Adrenal gland (tissue), 12 donors: Measurements from ENCODE around the gene FMN2. TPM values are rescaled to one million over a fixed set of nuclear protein-coding genes. Genes with fewer than 3 reads are reported as not detected.

Experiments
- DNase-seq, 7 donors: peaks; one replicate each; pipeline ENCODE4 v3.0.0-alpha.2; 2019 to 2020
- H3K27ac ChIP-seq, 5 donors: fragments of 200-600 bp; sonication (generic) in 4 of 5; 1 replicate in 3 of 5; 2 replicates in 2 of 5; pipeline versions ENCODE4 v1.5.1 to v1.8.0; 2016 to 2020; ENCODE audit warnings: mild to moderate bottlenecking in 1 of 5
- H3K27me3 ChIP-seq: fragments of 200-600 bp; 2 replicates; pipeline ENCODE4 v1.8.0; 2021
- H3K36me3 ChIP-seq, 2 donors: fragments of 200-600 bp; replicated peaks in 1 of 2; 1 replicate in 1 of 2; 2 replicates in 1 of 2; pipeline versions ENCODE4 v1.5.1 to v1.8.0; 2018 to 2022
- H3K4me1 ChIP-seq, 2 donors: fragments of 200-600 bp; replicated peaks in 1 of 2; 1 replicate in 1 of 2; 2 replicates in 1 of 2; pipeline versions ENCODE4 v1.5.1 to v1.8.0; 2018 to 2021
- H3K4me3 ChIP-seq, 4 donors: fragments of 200-600 bp; sonication (generic) in 3 of 4; one replicate each; pipeline ENCODE4 v1.5.1; 2016 to 2018
- H3K9me3 ChIP-seq, 3 donors: fragments of 200-600 bp; sonication (generic) in 1 of 3; replicated peaks in 1 of 3; 1 replicate in 2 of 3; 2 replicates in 1 of 3; pipeline versions ENCODE4 v1.5.1 to v1.8.0; 2016 to 2021
- CTCF ChIP-seq, 6 experiments: fragments of 450-650 bp in 4 of 6; fragments of 200-600 bp in 2 of 6; sonication (generic) in 1 of 6; IDR thresholded peaks; 1 replicate in 5 of 6; 2 replicates in 1 of 6; pipeline versions ENCODE4 v1.5.1 to v1.8.0; 2016 to 2021; ENCODE audit warnings: antibody characterized with exemption in 6 of 6, mild to moderate bottlenecking in 2 of 6, moderate library complexity in 1 of 6
- POLR2A ChIP-seq, 2 donors: fragments of 450-650 bp; IDR thresholded peaks; one replicate each; pipeline ENCODE4 v1.6.1; 2017; ENCODE audit warnings: antibody characterized with exemption in 2 of 2, mild to moderate bottlenecking in 2 of 2, moderate library complexity in 1 of 2
- WGBS, 4 donors: extraction: QIAGEN DNeasy Blood & Tissue Kit in 2 of 4; methylation state at CpG; one replicate each; pipeline versions ENCODE4 v1.1.5 to v1.1.7; 2013 to 2017; 5-methylcytosine and 5-hydroxymethylcytosine counted together
- intact Hi-C, 2 donors: fragments of 100-400 bp; cut with DNase I; formaldehyde crosslinking; loops; one replicate each; pipeline versions ENCODE4 v1.14.1 to v1.15.0; 2022 to 2023
- polyA plus RNA-seq, 3 donors: library from polyadenylated mRNA; stranded (reverse); fragments of 200-250 nt in 2 of 3; fragments of 350-450 nt in 1 of 3; fragmentation: Illumina TruSeq in 1 of 3; extraction: RNeasy Lipid Tissue Mini Kit (QIAGEN cat#74804) in 1 of 3; gene quantifications; one replicate each; pipeline ENCODE4 v1.2.3, GENCODE V29; 2013 to 2014
- total RNA-seq, 9 donors: library from RNA; depleted of rRNA in 4 of 9; stranded (reverse); fragments of >200 nt in 4 of 9; fragments of 120-200 nt in 1 of 9; fragmentation: NEBNext Ultra II Directional in 1 of 9; extraction: Animal tissue kit (Norgen Biotek cat#: 25700) in 1 of 9; gene quantifications; one replicate each; pipeline versions ENCODE4 v1.1.0 to v1.2.4, GENCODE V29; 2013 to 2023
- donor health status: healthy with polysubstance abuse.
- donor health status: Bipolar disorder and iron deficiency.
- donor health status: DM: yes; HTN: yes; CAD: no.
- donor health status: DM: no; HTN: no; CAD: no.
- donor health status: DM: no; HTN: no; CAD: no.
- donor health status: DM: yes; HTN: yes; CAD: no.

FMN2 gene
- total and polyA plus RNA-seq, 12 donors = 0.69 to 9.8 (median 3.1) TPM

- intact Hi-C loops = no loop called here
- TF ChIP-seq CTCF (IDR thresholded peaks at IDR 0.05) = no peak
- TF ChIP-seq POLR2A (IDR thresholded peaks at IDR 0.05) = no peak
- 78 to 84% (median 82%) methylated on average over 7 of the region's 7 CpGs for WGBS, 4 donors
Observed at GRCh38 chr1:240282061-240282830, 190.6 kb downstream of the FMN2 start.

GRCh38 chr1:240284656-240285414 is 193.2 kb downstream of the FMN2 start:
- TF ChIP-seq CTCF (IDR thresholded peaks at IDR 0.05) (no peak), POLR2A (IDR thresholded peaks at IDR 0.05) (no peak)
- no peaks in the 10 kb centered on the region for H3K36me3 ChIP-seq
- no peaks in the 10 kb centered on the region for H3K9me3 ChIP-seq
- DNase-seq = no peak
- WGBS, 4 donors = 74 to 84% (median 79%) methylated on average over 7 of the region's 7 CpGs
- H3K4me3 ChIP-seq = no peak overlapping the region
- no peaks in the 10 kb centered on the region for H3K4me1 ChIP-seq
- no peak overlapping the region for H3K27ac ChIP-seq
- intact Hi-C loops = no loop called here
- no peaks in the 10 kb centered on the region for H3K27me3 ChIP-seq

More at GRCh38 chr1:240282061-240282830, 190.6 kb downstream of the FMN2 start:
- Histone ChIP-seq H3K27ac (no peak overlapping the region), H3K4me3 (no peak overlapping the region), H3K4me1 (no peaks in the 10 kb centered on the region), H3K36me3 (no peaks in the 10 kb centered on the region), H3K9me3 (no peaks in the 10 kb centered on the region), H3K27me3 (no peaks in the 10 kb centered on the region)
- DNase-seq = no peak

GRCh38 chr1:240285540-240285939 is 193.9 kb downstream of the FMN2 start:
- Histone ChIP-seq H3K4me1 (no peaks in the 10 kb centered on the region), H3K27ac (no peak overlapping the region), H3K27me3 (no peaks in the 10 kb centered on the region), H3K4me3 (no peak overlapping the region), H3K36me3 (no peaks in the 10 kb centered on the region), H3K9me3 (no peaks in the 10 kb centered on the region)
- 78 to 89% (median 82%) methylated on average over 4 of the region's 4 CpGs for WGBS, 4 donors
- intact Hi-C loops = no loop called here
- TF ChIP-seq POLR2A (IDR thresholded peaks at IDR 0.05) (no peak), CTCF (IDR thresholded peaks at IDR 0.05) (no peak)
- DNase-seq = no peak

- Histone ChIP-seq H3K27ac (no peak overlapping the region), H3K4me1 (no peaks in the 10 kb centered on the region), H3K36me3 (no peaks in the 10 kb centered on the region), H3K9me3 (no peaks in the 10 kb centered on the region), H3K4me3 (no peak overlapping the region), H3K27me3 (no peaks in the 10 kb centered on the region)
- intact Hi-C loops = no loop called here
- no peak for TF ChIP-seq POLR2A (IDR thresholded peaks at IDR 0.05)
- TF ChIP-seq CTCF (IDR thresholded peaks at IDR 0.05) = no peak
- WGBS, 4 donors = 81 to 92% (median 89%) methylated on average over 1 of the region's 1 CpG
- no peak for DNase-seq
Observed at GRCh38 chr1:240287722-240288121, 196.0 kb downstream of the FMN2 start.
